Measurements from ENCODE around the gene TCAIM. TPM values are rescaled to one million over a fixed set of nuclear protein-coding genes. Genes with fewer than 3 reads are reported as not detected.

Gene TCAIM
- total RNA-seq, 1 experiment from 2014 or later: 23.8 TPM

- Histone ChIP-seq H3K27me3 (ENCODE audit: insufficient read depth, low read length) (no peaks in the 10 kb centered on the region), H3K79me2 (ENCODE audit: insufficient read depth, low read length) (no peaks in the 10 kb centered on the region), H3T11ph (ENCODE audit: low read length) (no peak overlapping the region), H3K79me1 (ENCODE audit: insufficient read depth, low read depth, low read length, poor library complexity, severe bottlenecking) (no peaks in the 10 kb centered on the region), H3K9me3 (ENCODE audit: control insufficient read depth, low read depth, low read length) (no peaks in the 10 kb centered on the region), H3K4me1 (ENCODE audit: insufficient read depth, low read length) (no peaks in the 10 kb centered on the region), H2AK5ac (ENCODE audit: insufficient read length, low read length) (no peak overlapping the region), H2BK120ac (ENCODE audit: low read depth, low read length, poor library complexity, severe bottlenecking) (no peak overlapping the region), H3K23me2 (ENCODE audit: insufficient read length, low read depth, low read length, poor library complexity, severe bottlenecking) (no peaks in the 10 kb centered on the region), H3K14ac (ENCODE audit: insufficient read depth, low read length) (no peak overlapping the region), H4K20me1 (ENCODE audit: control insufficient read depth, insufficient read depth, insufficient read length) (no peaks in the 10 kb centered on the region), H2BK5ac (ENCODE audit: insufficient read length, low read length) (no peak overlapping the region), H3K4ac (ENCODE audit: low read depth, low read length) (no peak overlapping the region), H4K8ac (replicated peaks; ENCODE audit: insufficient read length, low read depth, low read length) (no peak overlapping the region), H3K18ac (ENCODE audit: insufficient read length, low read depth, low read length) (no peak overlapping the region), H3K4me2 (ENCODE audit: insufficient read depth, insufficient read length, low read length) (no peak overlapping the region), H4K91ac (ENCODE audit: insufficient read length, low read depth, low read length) (no peak overlapping the region), H3K9ac (ENCODE audit: extremely low read depth, insufficient read length, low read length) (no peak overlapping the region), H2AFZ (ENCODE audit: low read length) (no peak overlapping the region), H2BK20ac (ENCODE audit: low read depth, low read length, poor library complexity, severe bottlenecking) (no peak overlapping the region), H3K27ac (ENCODE audit: insufficient read length, low read depth, low read length) (no peak overlapping the region), H3K56ac (ENCODE audit: insufficient read length, low read depth, low read length) (no peak overlapping the region), H4K5ac (ENCODE audit: insufficient read length, low read depth, low read length) (no peak overlapping the region), H2BK12ac (ENCODE audit: insufficient read length, low read depth, low read length) (no peak overlapping the region), H2BK15ac (ENCODE audit: low read depth, low read length) (no peak overlapping the region), H3K23ac (ENCODE audit: insufficient read length, low read depth, low read length) (no peak overlapping the region)
- no peak overlapping the region for H3K27ac Mint-ChIP-seq
- no peaks in the 10 kb centered on the region; a peak in 2 of 5 replicates for H3K9me3 Mint-ChIP-seq
- H3K4me3 Mint-ChIP-seq: no peak overlapping the region
- DNase-seq: no peak
- no CpG with 5 or more reads among the region's 7 CpGs for WGBS (ENCODE audit: extremely low coverage, insufficient read length, low lambda C conversion rate)
- H3K36me3 Mint-ChIP-seq (ENCODE audit: insufficient read depth in 1 of 3, low read depth in 3 of 3): peaks cover 56 to 70% (median 66%) of the 10 kb centered on the region in 3 experiments
- TF ChIP-seq, protein P1, sequence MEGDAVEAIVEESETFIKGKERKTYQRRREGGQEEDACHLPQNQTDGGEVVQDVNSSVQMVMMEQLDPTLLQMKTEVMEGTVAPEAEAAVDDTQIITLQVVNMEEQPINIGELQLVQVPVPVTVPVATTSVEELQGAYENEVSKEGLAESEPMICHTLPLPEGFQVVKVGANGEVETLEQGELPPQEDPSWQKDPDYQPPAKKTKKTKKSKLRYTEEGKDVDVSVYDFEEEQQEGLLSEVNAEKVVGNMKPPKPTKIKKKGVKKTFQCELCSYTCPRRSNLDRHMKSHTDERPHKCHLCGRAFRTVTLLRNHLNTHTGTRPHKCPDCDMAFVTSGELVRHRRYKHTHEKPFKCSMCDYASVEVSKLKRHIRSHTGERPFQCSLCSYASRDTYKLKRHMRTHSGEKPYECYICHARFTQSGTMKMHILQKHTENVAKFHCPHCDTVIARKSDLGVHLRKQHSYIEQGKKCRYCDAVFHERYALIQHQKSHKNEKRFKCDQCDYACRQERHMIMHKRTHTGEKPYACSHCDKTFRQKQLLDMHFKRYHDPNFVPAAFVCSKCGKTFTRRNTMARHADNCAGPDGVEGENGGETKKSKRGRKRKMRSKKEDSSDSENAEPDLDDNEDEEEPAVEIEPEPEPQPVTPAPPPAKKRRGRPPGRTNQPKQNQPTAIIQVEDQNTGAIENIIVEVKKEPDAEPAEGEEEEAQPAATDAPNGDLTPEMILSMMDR (conservative IDR thresholded peaks at IDR 0.05): no peak
- H3K4me1 Mint-ChIP-seq: no peaks in the 10 kb centered on the region
- H3K27me3 Mint-ChIP-seq (ENCODE audit: low read depth): no peaks in the 10 kb centered on the region
These were observed 106.5 kb downstream of the TCAIM start for GRCh38 chr3:44444896-44445691.

Data from H9 (cell line).